NCI-H1436 treated with DMSO at 0.1 percent for 48 hours (cell line): ENCODE data around the gene ALPP.
"Not testable (repeated sequence)": the region's sequence is repeated elsewhere in the genome, so short reads cannot be mapped to it uniquely, and the experiment has no call there.

Experiments used
- DNase-seq: peaks from one replicate; lab custom pipeline; 2025; lab: John Stamatoyannopoulos, UW

Gene ALPP

DNA sequence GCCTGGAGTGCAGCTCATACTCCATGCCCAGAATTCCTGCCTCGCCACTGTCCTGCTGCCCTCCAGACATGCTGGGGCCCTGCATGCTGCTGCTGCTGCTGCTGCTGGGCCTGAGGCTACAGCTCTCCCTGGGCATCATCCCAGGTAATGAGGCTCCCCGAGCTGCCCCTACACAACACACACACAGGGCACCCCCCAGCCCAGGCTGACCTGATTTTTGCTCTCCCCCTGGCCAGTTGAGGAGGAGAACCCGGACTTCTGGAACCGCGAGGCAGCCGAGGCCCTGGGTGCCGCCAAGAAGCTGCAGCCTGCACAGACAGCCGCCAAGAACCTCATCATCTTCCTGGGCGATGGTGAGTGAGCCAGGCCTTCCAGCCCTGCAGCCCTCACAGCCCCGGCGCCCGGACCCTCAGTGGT is at the start of gene ALPP:
Gene ALPP (plus strand): TSS at position 17 of the 417 bp plus-strand sequence. CDS start 52 bp downstream, at position 69.
- DNase-seq: not testable (repeated sequence)

GRCh38 chr2:232329716-232330067 is 48.9 kb upstream of the ALPP start:
- DNase-seq: no peak

DNA sequence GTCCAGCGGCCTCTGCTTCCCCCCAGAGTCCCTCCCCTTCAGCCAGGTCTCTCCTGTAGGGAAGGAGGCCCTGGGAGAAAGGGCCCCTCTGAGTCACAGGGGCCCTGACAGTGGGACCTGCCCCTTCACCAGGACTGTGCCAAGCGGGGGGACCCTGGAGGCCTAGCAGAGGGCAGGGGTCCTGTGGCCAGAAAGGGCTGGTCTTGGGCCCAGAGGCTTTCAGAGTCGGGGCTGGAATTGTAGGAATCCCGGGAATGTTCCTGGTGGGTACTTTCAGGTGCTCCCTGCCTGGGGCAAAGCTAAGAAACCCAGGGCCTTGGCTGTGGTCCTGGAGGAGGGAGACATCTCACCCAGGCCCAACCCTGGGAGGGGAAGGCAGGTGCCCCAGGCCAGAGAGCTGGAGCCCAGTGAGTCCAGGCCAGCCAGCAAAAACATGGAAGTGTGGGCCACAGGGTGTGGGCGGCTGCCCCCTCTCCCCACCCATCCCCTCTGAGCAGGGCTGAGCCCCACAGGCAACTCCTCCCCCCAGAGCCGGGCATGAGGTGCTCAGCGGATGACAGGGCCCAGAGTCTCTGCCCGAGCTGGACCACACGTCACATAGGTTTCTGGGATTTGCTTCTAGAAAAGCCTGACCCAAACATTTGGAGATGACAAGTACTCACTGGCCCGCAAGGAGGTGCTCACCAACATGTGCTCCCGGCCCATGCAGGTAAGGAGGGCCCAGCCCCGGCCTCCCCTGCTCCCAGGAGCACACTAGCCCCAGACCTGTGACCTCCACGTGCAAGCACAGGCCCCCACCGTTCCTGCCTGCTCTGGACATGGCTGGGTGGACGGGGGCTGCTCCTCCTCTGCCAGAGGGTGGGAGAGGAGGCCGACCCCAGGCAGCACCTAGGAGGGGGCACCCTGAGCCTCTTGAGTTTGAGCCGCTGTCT is 48.2 kb upstream of the ALPP start:
- no peak for DNase-seq

- not testable (repeated sequence) for DNase-seq
These were observed 47.5 kb upstream of the ALPP start for GRCh38 chr2:232331061-232331460.

GRCh38 chr2:232331641-232332040 is 46.9 kb upstream of the ALPP start:
- DNase-seq: not testable (repeated sequence)

DNA sequence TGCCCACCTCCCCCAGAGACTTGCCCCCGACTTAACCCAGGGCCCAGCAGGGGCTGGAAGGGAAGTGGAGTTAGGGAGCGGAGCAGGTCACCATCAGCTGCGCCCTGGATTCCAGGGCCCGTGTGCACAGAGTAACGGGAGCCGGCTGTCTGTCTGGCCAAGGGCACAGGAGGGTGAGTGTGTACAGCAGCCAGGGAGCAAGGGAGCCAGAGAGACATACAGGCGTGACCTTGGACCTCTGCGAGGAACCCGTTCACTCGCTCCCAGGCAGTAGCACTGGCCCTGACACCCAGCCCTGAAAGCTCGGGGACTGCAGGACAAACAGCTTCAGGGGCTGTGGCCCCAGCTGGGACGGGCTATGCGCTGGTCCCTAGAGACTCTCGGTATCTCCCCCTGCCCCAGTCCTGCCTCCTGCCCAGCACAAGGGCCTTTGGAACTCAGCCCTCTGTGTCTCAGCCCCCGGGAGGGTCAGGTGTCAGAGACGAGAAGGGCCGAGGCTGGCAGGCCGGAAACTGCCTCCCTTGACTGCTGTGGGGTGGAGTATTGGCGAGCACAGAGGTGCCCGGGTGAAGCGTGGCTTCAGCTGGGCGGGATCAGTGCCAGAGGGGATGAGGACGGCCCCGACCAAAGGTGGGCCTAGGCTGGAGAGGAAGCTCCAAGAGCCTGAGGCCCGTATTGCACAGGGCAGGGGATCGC is 46.2 kb upstream of the ALPP start:
- not testable (repeated sequence) for DNase-seq

DNA sequence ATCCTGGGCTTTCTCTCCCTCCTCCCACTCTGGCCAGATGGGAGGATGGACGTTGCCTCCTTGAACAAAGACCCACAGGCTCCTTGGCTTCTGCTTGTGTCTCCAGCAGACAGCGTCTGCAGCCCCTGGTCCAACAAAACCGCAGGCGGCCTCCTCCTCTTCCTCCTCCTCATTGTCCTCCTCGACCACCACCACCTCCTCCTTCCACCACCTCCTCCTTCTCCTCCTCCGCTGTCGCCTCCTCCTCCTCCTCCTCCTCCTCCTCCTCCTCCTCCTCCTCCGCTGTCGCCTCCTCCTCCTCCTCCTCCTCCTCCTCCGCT is 45.7 kb upstream of the ALPP start:
- DNase-seq: no peak

DNA sequence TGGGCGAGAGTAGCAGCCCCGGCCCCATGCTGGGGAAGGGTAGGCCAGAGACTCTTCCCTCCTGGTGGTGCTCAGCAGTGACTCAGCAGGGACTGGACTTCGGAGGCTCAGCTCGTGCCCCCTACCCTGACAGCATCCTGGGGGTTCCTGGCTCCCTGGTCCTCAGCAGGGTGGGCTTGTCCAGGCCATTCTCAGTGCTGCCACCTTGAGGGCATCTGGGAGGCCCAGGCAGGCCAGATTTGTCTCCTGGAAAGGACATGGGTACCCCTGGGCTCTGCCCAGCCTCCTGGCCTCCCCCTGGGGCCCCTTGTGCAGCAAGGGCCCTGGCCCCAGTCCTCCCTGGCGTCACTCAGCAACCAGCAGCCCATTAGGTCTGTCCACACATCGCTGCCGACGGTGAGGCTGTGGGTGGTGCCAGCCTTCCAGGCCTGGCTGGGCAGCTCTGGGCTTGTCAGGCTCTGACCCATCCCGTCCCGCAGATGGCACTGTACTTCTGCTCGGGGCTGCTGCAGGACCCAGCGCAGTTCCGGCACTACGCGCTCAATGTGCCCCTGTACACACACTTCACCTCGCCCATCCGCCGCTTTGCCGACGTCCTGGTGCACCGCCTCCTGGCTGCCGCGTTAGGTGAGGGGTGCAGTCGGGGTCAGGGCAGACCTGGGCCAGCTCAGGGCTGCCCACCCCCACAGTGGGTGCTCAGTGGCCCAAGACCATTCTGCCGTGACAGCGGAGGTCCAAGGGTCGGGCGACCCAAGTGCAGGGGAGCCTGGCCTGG is 45.0 kb upstream of the ALPP start:
- DNase-seq: no peak

GRCh38 chr2:232334136-232334884 is 44.2 kb upstream of the ALPP start:
- DNase-seq: not testable (repeated sequence)

DNA sequence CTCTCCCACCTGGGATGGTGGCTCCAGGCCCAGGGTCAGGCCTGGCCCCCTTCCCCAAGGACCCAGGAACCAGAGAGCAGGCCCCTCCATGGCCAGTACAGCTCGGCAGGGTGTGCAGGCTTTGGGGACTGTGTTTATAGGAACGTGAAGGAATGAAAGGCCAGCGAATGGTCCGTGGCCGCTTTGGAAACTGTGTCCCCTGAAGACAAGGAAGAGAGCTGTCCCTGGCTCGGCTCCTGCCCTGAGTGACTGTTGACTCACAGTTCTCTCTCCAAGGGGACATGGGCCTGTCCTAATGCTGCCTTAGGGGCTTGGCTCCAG is 43.7 kb upstream of the ALPP start:
- DNase-seq: not testable (repeated sequence)

DNA sequence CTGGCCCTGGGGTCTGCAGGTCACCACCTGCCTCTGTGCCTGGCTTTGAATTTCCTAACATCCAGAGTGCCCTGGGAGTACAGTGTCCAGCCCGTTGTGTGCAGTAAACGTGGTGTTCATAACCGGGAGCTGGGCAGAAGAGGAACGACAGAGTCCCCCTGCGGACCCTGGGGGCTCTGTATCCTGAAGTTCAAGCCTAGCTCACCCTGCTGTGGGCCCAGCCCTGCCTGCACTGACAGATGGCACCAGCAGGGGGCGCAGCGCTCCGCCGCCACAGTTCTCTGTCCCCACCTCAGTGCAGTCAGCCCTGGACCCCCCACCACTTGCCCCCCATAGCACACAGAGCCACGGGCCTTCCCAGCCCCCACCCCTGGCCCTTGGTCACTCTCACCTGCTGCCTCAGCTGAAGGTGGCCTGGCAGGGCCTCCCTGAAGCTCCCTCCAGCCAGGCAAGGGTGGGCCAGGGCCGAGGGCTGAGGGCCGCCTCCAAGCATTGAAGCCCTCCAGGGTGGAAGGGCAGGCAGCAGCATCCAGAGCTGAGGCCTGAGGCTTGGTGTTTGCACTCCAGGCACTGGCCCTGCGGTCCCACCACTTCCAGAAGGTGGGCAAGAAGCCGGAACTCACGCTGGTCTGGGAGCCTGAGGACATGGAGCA is 43.2 kb upstream of the ALPP start:
- DNase-seq: not testable (repeated sequence)

DNA sequence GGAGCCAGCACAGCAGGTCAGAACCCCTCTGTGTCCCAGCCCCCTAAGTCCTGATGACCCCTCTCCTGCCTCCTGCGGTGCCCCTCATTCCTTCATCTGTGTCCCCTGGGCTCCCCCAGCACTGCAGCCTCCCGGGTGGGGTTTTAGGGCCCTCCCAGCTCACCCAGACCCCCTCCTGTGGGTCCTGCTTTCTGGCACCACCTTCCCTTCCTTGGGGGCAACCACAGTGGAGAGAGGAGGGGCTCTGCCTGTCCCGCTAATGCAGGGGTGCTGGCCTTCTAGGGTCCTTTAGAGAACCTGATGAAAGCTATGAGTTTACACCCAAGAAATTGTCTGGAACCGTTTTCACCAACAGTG is 42.7 kb upstream of the ALPP start:
- no peak for DNase-seq

GRCh38 chr2:232336241-232336736 is 42.3 kb upstream of the ALPP start:
- DNase-seq: no peak

DNA sequence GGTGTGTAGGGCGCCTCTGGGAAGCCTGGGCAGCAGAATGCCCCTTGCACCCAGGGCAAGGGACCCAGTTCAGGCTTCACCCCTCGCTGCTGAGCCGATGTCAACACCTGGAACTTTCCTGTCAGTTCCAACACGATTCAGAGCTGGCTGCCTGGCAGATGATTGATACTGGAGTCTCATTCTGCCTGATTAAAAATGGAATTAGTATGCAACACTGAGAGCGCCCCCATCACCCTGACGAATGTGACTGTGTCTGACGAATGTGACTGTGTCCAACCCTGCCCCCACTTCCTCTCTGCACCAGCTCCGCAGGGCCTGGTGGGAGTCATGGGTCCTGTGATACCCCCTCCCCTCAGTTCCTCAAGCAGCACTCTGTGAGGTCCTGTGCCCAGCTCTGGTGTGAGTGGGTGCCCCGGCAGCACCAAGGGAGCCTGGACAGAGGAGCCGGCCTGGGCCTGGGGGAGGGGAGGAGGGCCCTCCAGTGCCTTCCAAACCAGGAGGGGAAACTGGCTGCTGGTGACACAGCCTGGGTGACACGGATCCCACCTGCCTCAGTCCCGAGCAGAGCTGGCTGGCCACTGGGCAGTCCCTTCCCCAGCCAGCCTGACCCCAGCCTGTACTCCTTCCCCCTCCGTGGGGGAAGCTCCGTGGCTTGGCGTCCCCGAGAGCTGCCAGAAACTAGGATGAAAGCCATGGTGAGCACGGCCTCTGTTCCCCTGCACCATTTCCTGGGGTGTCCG is 41.4 kb upstream of the ALPP start:
- DNase-seq: no peak

GRCh38 chr2:232338094-232338758 is 40.3 kb upstream of the ALPP start:
- DNase-seq: not testable (repeated sequence)

- no peak for DNase-seq
These were observed 39.8 kb upstream of the ALPP start for GRCh38 chr2:232338759-232339106.

GRCh38 chr2:232339121-232340081 is 39.1 kb upstream of the ALPP start:
- DNase-seq: no peak

DNA sequence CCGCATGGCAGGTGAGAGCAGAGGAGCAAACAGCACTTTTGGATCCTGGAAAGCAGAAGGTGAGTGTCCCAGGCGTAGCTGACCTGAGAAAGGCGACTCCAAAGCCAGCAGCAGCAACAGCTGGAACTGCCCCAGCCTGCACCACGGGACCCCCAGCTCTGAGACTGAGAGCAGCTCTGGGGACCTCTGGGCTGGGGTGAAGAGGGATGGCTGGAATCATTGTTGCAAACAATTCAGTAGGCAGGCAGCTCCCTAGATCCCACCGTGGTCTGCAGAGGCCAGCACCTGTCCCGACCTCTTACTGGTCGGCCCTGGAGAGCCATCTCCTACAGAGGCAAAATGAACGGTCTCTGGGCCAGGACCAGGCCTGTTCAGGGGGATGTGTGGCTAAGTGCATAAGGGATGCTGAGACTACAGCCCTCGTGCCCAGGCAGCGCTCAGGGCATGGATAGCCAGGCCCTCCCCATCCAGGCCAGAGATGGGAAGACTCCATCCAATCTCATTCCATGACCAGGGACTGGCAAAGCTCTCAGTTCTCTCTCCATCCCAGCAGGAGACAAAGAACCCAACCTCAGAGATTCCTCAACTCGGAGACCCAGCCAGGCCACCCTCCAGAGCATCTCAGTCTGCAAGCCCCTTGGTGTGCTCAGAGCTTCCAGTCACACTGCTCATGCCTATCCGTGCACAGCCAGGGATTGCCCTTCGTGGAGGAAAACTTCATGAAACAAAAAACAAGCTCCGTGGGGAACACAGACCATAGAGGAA is 38.2 kb upstream of the ALPP start:
- no peak for DNase-seq
